SK-N-SH treated with all-trans-retinoic acid at 6 μM for 48 hours (cell line): Measurements from ENCODE around the gene DENND1A.

ENCODE experiments used
- ATAC-seq: fragments of 200-7000 bp; cut with Tn5 transposase; 3 replicates; pipeline ENCODE4 v1.9.1; 2020; ENCODE audit warnings: mild to moderate bottlenecking, moderate library complexity
- ARNTL ChIP-seq: fragments of 450-650 bp; formaldehyde crosslinking; IDR thresholded peaks from 2 replicates; pipeline ENCODE4 v1.5.0; 2020; ENCODE audit warnings: low read depth, mild to moderate bottlenecking, moderate library complexity, borderline replicate concordance
- BACH2 ChIP-seq: fragments of 250-450 bp; sonication (Bioruptor Pico); IDR thresholded peaks from 2 replicates; pipeline ENCODE4 v1.9.0; 2021; ENCODE audit warnings: mild to moderate bottlenecking, borderline replicate concordance
- CREB5 ChIP-seq: fragments of 250-450 bp; sonication (Bioruptor Pico); IDR thresholded peaks from 2 replicates; pipeline ENCODE4 v1.5.1; 2020; ENCODE audit warnings: low read depth, mild to moderate bottlenecking, moderate library complexity
- CSRNP3 ChIP-seq: fragments of 250-450 bp; sonication (Bioruptor Pico); IDR thresholded peaks from 2 replicates; pipeline ENCODE4 v1.5.1; 2021; ENCODE audit warnings: mild to moderate bottlenecking, moderate library complexity
- ESRRG ChIP-seq: fragments of 250-450 bp; sonication (Bioruptor Pico); IDR thresholded peaks from 2 replicates; pipeline ENCODE4 v1.6.1; 2021; ENCODE audit warnings: mild to moderate bottlenecking
- OSR1 ChIP-seq: fragments of 250-450 bp; sonication (Bioruptor Pico); IDR thresholded peaks from 2 replicates; pipeline ENCODE4 v1.8.0; 2022; ENCODE audit warnings: moderate library complexity, mild to moderate bottlenecking, inconsistent platforms
- PATZ1 ChIP-seq: fragments of 250-450 bp; sonication (Bioruptor Pico); IDR thresholded peaks from 2 replicates; pipeline ENCODE4 v1.8.0; 2020; ENCODE audit warnings: mild to moderate bottlenecking, moderate library complexity, borderline replicate concordance
- POU6F1 ChIP-seq: fragments of 250-450 bp; sonication (Bioruptor Pico); IDR thresholded peaks from 2 replicates; pipeline ENCODE4 v1.8.0; 2021; ENCODE audit warnings: low read depth, mild to moderate bottlenecking, moderate library complexity, borderline replicate concordance
- RARB ChIP-seq: fragments of 250-450 bp; sonication (Bioruptor Pico); IDR thresholded peaks from 2 replicates; pipeline ENCODE4 v1.8.0; 2021; ENCODE audit warnings: mild to moderate bottlenecking, moderate library complexity
- SNAI2 ChIP-seq: fragments of 250-450 bp; sonication (Bioruptor Pico); IDR thresholded peaks from 2 replicates; pipeline ENCODE4 v1.5.0; 2020; ENCODE audit warnings: mild to moderate bottlenecking, moderate library complexity
- TCF4 ChIP-seq: fragments of 250-450 bp; sonication (Bioruptor Pico); IDR thresholded peaks from 2 replicates; pipeline ENCODE4 v1.8.0; 2021; ENCODE audit warnings: mild to moderate bottlenecking, moderate library complexity, borderline replicate concordance
- TOX ChIP-seq: fragments of 250-450 bp; sonication (Bioruptor Pico); IDR thresholded peaks from 2 replicates; pipeline ENCODE4 v1.8.0; 2021; ENCODE audit warnings: mild to moderate bottlenecking, moderate library complexity, borderline replicate concordance
- TSHZ2 ChIP-seq: fragments of 250-450 bp; sonication (Bioruptor Pico); IDR thresholded peaks from 2 replicates; pipeline ENCODE4 v1.5.0; 2020; ENCODE audit warnings: mild to moderate bottlenecking, moderate library complexity
- ZC3H10 ChIP-seq: fragments of 250-450 bp; sonication (Bioruptor Pico); IDR thresholded peaks from 2 replicates; pipeline ENCODE4 v1.5.1; 2021; ENCODE audit warnings: mild to moderate bottlenecking, moderate library complexity
- ZFP3 ChIP-seq: fragments of 250-450 bp; sonication (Bioruptor Pico); IDR thresholded peaks from 2 replicates; pipeline ENCODE4 v1.5.0; 2020; ENCODE audit warnings: mild to moderate bottlenecking, moderate library complexity
- ZFP30 ChIP-seq: fragments of 450-650 bp; formaldehyde crosslinking; IDR thresholded peaks from 2 replicates; pipeline ENCODE4 v1.5.0; 2022; ENCODE audit warnings: mild to moderate bottlenecking, moderate library complexity
- ZNF70 ChIP-seq: fragments of 450-650 bp; formaldehyde crosslinking; IDR thresholded peaks from 2 replicates; pipeline ENCODE4 v1.5.0; 2020; ENCODE audit warnings: mild to moderate bottlenecking, moderate library complexity
- ZNF8 ChIP-seq: fragments of 450-650 bp; formaldehyde crosslinking; IDR thresholded peaks from 2 replicates; pipeline ENCODE4 v1.5.0; 2020; ENCODE audit warnings: mild to moderate bottlenecking, moderate library complexity

The DENND1A gene

GRCh38 chr9:123336449-123336848, 593.5 kb downstream of the DENND1A start:
- ATAC-seq: no peak
- TF ChIP-seq SNAI2 (CRISPR knock-in tag) (no peak), ZNF70 (CRISPR knock-in tag) (no peak), ZFP30 (CRISPR knock-in tag) (no peak), POU6F1 (no peak), ZNF8 (CRISPR knock-in tag) (no peak), TOX (no peak), RARB (CRISPR knock-in tag) (no peak), ZC3H10 (no peak), CSRNP3 (CRISPR knock-in tag) (no peak), CREB5 (CRISPR knock-in tag) (no peak), ARNTL (no peak), OSR1 (CRISPR knock-in tag) (no peak), ESRRG (CRISPR knock-in tag) (no peak), BACH2 (CRISPR knock-in tag) (no peak), ZFP3 (CRISPR knock-in tag) (no peak)

GRCh38 chr9:123335986-123336329, 594.0 kb downstream of the DENND1A start:
- TF ChIP-seq ZFP3 (CRISPR knock-in tag) (no peak), OSR1 (CRISPR knock-in tag) (no peak), TSHZ2 (no peak), TCF4 (CRISPR knock-in tag) (no peak), SNAI2 (CRISPR knock-in tag) (no peak), CSRNP3 (CRISPR knock-in tag) (no peak), ESRRG (CRISPR knock-in tag) (no peak), CREB5 (CRISPR knock-in tag) (no peak), BACH2 (CRISPR knock-in tag) (no peak), PATZ1 (CRISPR knock-in tag) (no peak), RARB (CRISPR knock-in tag) (no peak)
- ATAC-seq: no peak
